GM19193 (cell line): ENCODE results near the gene ZNF532.

Experiments
- POLR2A ChIP-seq: IDR thresholded peaks from 4 replicates; pipeline ENCODE4 v1.6.1; 2011; ENCODE audit not compliant: insufficient read depth, insufficient read length; ENCODE audit errors: extremely low read depth

The ZNF532 gene

GRCh38 chr18:59008302-59008974 is 143.8 kb downstream of the ZNF532 start:
- no peak for TF ChIP-seq POLR2A

GRCh38 chr18:59009846-59010245 is 145.2 kb downstream of the ZNF532 start:
- TF ChIP-seq POLR2A = no peak

- no peak for TF ChIP-seq POLR2A
Observed at GRCh38 chr18:59011289-59011688, 146.6 kb downstream of the ZNF532 start.

GRCh38 chr18:59011786-59012185 is 147.1 kb downstream of the ZNF532 start:
- TF ChIP-seq POLR2A = no peak

- no peak for TF ChIP-seq POLR2A
Observed at GRCh38 chr18:59012815-59013705, 148.4 kb downstream of the ZNF532 start.

GRCh38 chr18:59013744-59014143 is 149.1 kb downstream of the ZNF532 start:
- TF ChIP-seq POLR2A = no peak

GRCh38 chr18:59015531-59016152 is 151.0 kb downstream of the ZNF532 start:
- no peak for TF ChIP-seq POLR2A

- no peak for TF ChIP-seq POLR2A
Observed at GRCh38 chr18:59021500-59021899, 156.8 kb downstream of the ZNF532 start.

- no peak for TF ChIP-seq POLR2A
Observed at GRCh38 chr18:59022167-59022945, 157.7 kb downstream of the ZNF532 start.

- no peak for TF ChIP-seq POLR2A
Observed at GRCh38 chr18:59024829-59025228, 160.2 kb downstream of the ZNF532 start.

- TF ChIP-seq POLR2A = no peak
Observed at GRCh38 chr18:59026364-59026763, 161.7 kb downstream of the ZNF532 start.

- no peak for TF ChIP-seq POLR2A
Observed at GRCh38 chr18:59026831-59027410, 162.2 kb downstream of the ZNF532 start.

- no peak for TF ChIP-seq POLR2A
Observed at GRCh38 chr18:59029663-59030429, 165.2 kb downstream of the ZNF532 start.

GRCh38 chr18:59032308-59032707 is 167.6 kb downstream of the ZNF532 start:
- TF ChIP-seq POLR2A = no peak
